Coronary artery (tissue), 2 donors: ENCODE measurements around the gene GRID1.

ENCODE experiments used
- DNase-seq: peaks from one replicate; pipeline ENCODE4 v3.0.0-alpha.2; 2017; ENCODE audit warnings: low spot score
- H3K27ac ChIP-seq, 2 donors: fragments of 200-600 bp; sonication (generic); one replicate each; pipeline ENCODE4 v1.5.1; 2016 to 2019
- H3K4me3 ChIP-seq: fragments of 200-600 bp; sonication (generic); 2 replicates; pipeline ENCODE4 v1.5.1; 2016; ENCODE audit warnings: mild to moderate bottlenecking, moderate library complexity
- TF ChIP-seq, protein P1 (sequence below): fragments of 200-600 bp; sonication (generic); IDR thresholded peaks from one replicate; pipeline ENCODE4 v1.5.1; 2019; ENCODE audit warnings: antibody characterized with exemption

The GRID1 gene

DNA sequence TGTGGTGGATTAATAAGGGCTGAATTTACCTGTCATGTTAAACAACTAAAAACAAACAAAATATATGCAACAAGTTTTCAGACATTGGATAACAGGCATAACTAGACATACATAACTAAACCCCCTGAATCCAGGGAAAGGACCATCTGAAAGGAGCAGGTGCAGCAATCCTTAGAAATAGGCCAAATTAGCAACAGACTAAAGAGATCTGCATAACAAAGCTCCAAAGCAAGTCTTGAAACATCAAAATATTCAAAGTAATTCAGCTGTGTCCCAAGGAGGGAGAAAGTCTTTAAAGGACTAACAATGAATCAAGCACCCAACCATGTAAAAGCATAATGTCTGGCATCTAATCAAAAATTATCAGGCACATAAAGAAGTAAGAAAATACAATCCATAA is 475.1 kb downstream of the GRID1 start:
- H3K4me3 ChIP-seq, result no peak overlapping the region
- TF ChIP-seq, protein P1, sequence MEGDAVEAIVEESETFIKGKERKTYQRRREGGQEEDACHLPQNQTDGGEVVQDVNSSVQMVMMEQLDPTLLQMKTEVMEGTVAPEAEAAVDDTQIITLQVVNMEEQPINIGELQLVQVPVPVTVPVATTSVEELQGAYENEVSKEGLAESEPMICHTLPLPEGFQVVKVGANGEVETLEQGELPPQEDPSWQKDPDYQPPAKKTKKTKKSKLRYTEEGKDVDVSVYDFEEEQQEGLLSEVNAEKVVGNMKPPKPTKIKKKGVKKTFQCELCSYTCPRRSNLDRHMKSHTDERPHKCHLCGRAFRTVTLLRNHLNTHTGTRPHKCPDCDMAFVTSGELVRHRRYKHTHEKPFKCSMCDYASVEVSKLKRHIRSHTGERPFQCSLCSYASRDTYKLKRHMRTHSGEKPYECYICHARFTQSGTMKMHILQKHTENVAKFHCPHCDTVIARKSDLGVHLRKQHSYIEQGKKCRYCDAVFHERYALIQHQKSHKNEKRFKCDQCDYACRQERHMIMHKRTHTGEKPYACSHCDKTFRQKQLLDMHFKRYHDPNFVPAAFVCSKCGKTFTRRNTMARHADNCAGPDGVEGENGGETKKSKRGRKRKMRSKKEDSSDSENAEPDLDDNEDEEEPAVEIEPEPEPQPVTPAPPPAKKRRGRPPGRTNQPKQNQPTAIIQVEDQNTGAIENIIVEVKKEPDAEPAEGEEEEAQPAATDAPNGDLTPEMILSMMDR, result no peak
- no peak for DNase-seq
- H3K27ac ChIP-seq, result no peak overlapping the region

DNA sequence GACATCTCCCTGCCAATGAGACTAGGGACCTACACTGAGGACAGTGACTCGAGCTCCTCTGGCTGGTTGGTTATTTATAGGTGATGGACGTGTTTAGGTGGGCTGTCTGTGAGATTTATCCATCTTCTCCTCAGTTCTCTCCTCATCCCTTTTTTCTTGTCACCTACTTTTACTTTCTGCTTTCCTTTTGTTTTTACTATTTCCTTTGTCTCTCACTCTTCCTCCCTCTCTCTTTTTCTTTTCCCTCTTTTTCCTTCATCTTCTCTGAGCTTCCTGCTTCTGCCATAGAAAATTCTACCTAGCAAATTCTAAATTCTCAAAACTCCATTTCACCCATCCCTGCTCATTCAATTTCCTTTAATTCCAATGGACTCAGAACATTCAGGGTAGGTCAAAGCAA is 478.0 kb downstream of the GRID1 start:
- H3K27ac ChIP-seq, result no peak overlapping the region
- H3K4me3 ChIP-seq, result no peak overlapping the region
- no peak for DNase-seq
- TF ChIP-seq, protein P1, result no peak

DNA sequence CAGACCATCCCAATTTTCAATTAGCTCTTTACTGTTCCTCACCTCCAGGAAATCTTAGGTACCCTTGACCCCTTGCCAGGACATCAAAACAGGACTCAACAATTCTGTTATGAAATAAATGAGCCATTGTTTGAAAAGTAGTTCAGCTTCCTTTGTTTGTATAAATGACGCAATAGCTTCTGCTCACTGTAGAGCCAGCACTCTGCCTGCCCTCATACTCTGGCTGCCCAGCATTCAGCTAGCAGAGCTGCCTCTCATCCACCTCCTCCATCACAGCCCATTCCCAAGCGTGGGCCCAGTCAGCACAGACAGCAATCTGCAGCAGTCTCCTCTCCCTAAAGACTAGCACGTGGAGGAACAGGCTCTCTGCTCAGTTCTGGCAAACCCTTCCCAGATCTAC is 478.6 kb downstream of the GRID1 start:
- Histone ChIP-seq H3K27ac (no peak overlapping the region), H3K4me3 (no peak overlapping the region)
- no peak for DNase-seq
- TF ChIP-seq, protein P1, result no peak

DNA sequence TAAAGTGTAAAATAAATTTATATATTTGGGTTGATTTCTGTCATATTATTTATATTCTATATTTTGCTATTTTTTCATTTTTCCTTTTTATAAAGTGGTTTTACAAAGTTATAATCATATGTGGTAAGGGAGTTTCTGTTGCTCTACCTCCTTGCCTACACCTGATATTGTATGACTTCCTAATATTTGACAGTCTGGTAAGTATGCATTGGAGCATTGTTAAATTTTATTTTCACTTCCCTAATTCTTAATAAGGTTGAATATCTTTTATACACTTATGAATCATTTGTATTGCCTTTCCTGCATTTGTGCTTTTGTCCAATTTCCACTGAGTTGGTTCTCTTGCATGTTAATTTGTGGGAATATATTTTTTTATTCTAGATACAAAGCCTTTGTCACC is 492.4 kb downstream of the GRID1 start:
- DNase-seq, result no peak
- TF ChIP-seq, protein P1, result no peak
- Histone ChIP-seq H3K27ac (no peak overlapping the region), H3K4me3 (no peak overlapping the region)

DNA sequence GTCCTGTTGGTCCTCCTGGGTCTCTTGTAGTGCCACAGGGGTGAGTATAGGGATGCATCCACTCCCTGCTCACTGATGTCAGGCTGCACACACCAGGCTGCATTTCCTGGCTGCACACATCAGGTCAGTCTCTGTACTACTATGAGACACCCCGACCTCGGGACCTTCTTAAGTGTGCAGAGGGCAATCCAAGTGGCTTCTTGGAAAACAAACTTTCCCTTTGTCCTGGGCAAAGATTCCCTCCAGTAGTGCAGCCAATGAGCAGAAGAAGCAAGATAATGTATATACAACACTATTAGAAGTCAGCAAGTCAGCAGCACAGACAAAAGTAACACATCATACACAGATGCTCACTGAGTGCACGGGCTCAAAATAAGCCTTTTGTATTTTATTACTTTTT is 493.5 kb downstream of the GRID1 start:
- TF ChIP-seq, protein P1, result no peak
- Histone ChIP-seq H3K4me3 (no peak overlapping the region), H3K27ac (no peak overlapping the region)
- peak; percentile 22 for DNase-seq

DNA sequence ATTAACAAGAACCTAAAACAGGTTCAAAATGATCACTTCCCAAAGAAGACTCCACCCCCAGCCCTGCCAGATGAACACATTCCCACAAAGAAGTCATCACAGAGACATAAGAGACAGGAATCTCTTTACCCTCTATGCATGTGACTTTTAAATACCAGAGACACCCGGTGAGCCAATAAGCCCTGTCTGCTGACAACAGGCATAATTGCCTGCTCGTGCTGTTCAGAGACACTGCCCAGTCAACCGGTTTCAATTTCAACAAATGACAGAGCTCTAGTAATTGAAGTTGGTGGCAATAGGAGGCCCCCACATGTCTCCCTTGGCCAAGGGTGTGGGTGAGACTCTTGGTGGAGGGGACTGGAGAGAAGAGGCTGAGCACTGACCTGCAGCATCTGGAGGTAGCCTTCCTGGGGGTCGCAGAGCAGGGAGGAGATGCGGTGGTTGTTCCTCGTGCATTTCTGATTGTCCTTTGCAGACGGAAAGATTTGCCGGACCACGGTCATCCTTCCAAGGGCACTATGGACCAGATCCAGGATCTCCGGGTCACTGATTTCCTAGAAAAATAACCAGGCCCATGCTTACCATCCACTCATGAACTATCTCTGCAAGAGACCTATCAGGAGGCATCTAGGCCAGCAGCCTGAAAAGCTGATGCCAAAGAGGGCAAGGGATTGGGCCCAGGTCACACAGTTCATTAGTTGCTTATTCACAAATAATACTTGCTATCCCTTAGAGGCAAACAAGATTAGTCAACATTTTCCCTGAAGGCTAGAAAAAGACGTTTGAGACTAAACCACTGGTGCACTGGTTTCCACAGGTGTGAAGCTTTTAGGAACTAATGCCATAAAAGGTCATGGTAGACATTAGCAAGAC is 497.7 kb downstream of the GRID1 start:
- DNase-seq, result peak; percentile 31

More for the DNA sequence above, 497.7 kb downstream of the GRID1 start:
- H3K4me3 ChIP-seq, result no peak overlapping the region
- no peak overlapping the region for H3K27ac ChIP-seq
- TF ChIP-seq, protein P1, result no peak
